Measurements from ENCODE around the gene PTGES3.

- TF ChIP-seq REST (IDR thresholded peaks at IDR 0.05; ENCODE audit: low read depth, low read length) (no peak), CTCF (IDR thresholded peaks at IDR 0.05 in 2 of 3, conservative IDR thresholded peaks at IDR 0.05 in 1 of 3; ENCODE audit: control insufficient read depth in 2 of 3, extremely low read depth in 1 of 3, insufficient read depth in 1 of 3, low read depth in 3 of 3, low read length in 3 of 3) (peak; percentile 38 to 56 (median 39); a peak in 4 of 6 replicates)
These were observed 53.0 kb downstream of the PTGES3 start for GRCh38 chr12:56634837-56635791.
